Ovary (tissue), 3 donors: ENCODE results near the gene DCLRE1B.

Experiments used
- POLR2A ChIP-seq: fragments of 450-650 bp; IDR thresholded peaks from one replicate; pipeline ENCODE4 v1.6.1; 2017; ENCODE audit warnings: antibody characterized with exemption, mild to moderate bottlenecking, moderate library complexity
- TF ChIP-seq, protein P1 (sequence below), 3 donors: fragments of 450-650 bp in 2 of 3; fragments of 200-600 bp in 1 of 3; IDR thresholded peaks; one replicate each; pipeline versions ENCODE4 v1.5.1 to v1.8.0; 2016 to 2022; ENCODE audit warnings: antibody characterized with exemption in 3 of 3, mild to moderate bottlenecking in 1 of 3
- donor health status: DM: no; HTN: no; CAD: no.

DNA sequence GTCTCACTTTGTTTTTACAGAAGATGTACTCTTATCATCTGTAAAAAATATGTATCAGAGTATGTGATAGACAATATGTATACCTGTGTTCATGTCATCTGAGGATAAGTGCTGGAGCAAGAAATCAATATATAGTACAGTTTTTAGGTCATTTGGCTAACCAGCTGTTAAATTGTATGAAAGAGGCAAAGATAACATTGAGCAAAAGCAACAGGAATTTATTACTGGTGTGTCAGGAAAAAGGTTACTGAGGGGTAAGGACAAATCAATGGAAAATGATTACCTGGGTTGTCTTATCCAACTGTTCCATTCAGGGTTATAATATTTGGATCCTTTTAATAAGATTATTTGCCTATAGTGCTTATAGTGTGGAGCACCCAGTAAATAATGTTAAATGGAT, 28.9 kb downstream of the DCLRE1B start:
- TF ChIP-seq, protein P1, sequence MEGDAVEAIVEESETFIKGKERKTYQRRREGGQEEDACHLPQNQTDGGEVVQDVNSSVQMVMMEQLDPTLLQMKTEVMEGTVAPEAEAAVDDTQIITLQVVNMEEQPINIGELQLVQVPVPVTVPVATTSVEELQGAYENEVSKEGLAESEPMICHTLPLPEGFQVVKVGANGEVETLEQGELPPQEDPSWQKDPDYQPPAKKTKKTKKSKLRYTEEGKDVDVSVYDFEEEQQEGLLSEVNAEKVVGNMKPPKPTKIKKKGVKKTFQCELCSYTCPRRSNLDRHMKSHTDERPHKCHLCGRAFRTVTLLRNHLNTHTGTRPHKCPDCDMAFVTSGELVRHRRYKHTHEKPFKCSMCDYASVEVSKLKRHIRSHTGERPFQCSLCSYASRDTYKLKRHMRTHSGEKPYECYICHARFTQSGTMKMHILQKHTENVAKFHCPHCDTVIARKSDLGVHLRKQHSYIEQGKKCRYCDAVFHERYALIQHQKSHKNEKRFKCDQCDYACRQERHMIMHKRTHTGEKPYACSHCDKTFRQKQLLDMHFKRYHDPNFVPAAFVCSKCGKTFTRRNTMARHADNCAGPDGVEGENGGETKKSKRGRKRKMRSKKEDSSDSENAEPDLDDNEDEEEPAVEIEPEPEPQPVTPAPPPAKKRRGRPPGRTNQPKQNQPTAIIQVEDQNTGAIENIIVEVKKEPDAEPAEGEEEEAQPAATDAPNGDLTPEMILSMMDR (IDR thresholded peaks at IDR 0.05), result no peak
- no peak for TF ChIP-seq POLR2A
